ENCODE results near the gene YAP1.

YAP1 gene

GRCh38 chr11:102205805-102206204 lies 95.6 kb downstream of the YAP1 start (continued):
- TF ChIP-seq CSRNP3 (CRISPR knock-in tag; IDR thresholded peaks at IDR 0.05): no peak
- TF ChIP-seq ZFP30 (CRISPR knock-in tag; IDR thresholded peaks at IDR 0.05): no peak

GRCh38 chr11:102208835-102209234 lies 98.6 kb downstream of the YAP1 start:
- TF ChIP-seq ZNF565 (CRISPR knock-in tag; conservative IDR thresholded peaks at IDR 0.05; ENCODE audit: low read depth) (no peak), ZC3H10 (CRISPR knock-in tag; IDR thresholded peaks at IDR 0.05) (no peak), ZNF70 (CRISPR knock-in tag; IDR thresholded peaks at IDR 0.05) (no peak), BACH2 (CRISPR knock-in tag; IDR thresholded peaks at IDR 0.05; ENCODE audit: borderline replicate concordance) (no peak), ISL1 (CRISPR knock-in tag; IDR thresholded peaks at IDR 0.05) (no peak), CSDC2 (CRISPR knock-in tag; IDR thresholded peaks at IDR 0.05) (no peak), TOX (CRISPR knock-in tag; IDR thresholded peaks at IDR 0.05; ENCODE audit: borderline replicate concordance) (no peak)
- ATAC-seq: no peak

GRCh38 chr11:102214623-102215022 lies 104.4 kb downstream of the YAP1 start:
- no peak for ATAC-seq
- no peak for TF ChIP-seq CREB5 (CRISPR knock-in tag; IDR thresholded peaks at IDR 0.05; ENCODE audit: low read depth)
- no peak for TF ChIP-seq ZC3H10 (CRISPR knock-in tag; IDR thresholded peaks at IDR 0.05)
- no peak for TF ChIP-seq BACH2 (CRISPR knock-in tag; IDR thresholded peaks at IDR 0.05; ENCODE audit: borderline replicate concordance)
- no peak for TF ChIP-seq ZNF565 (CRISPR knock-in tag; conservative IDR thresholded peaks at IDR 0.05; ENCODE audit: low read depth)
- TF ChIP-seq POU6F1 (CRISPR knock-in tag; IDR thresholded peaks at IDR 0.05; ENCODE audit: borderline replicate concordance, low read depth): no peak
- TF ChIP-seq TCF4 (CRISPR knock-in tag; IDR thresholded peaks at IDR 0.05; ENCODE audit: borderline replicate concordance): no peak
- no peak for TF ChIP-seq RARB (CRISPR knock-in tag; IDR thresholded peaks at IDR 0.05)
- no peak for TF ChIP-seq TSHZ2 (CRISPR knock-in tag; IDR thresholded peaks at IDR 0.05)
- no peak for TF ChIP-seq ZNF8 (CRISPR knock-in tag; IDR thresholded peaks at IDR 0.05)
- TF ChIP-seq TOX (CRISPR knock-in tag; IDR thresholded peaks at IDR 0.05; ENCODE audit: borderline replicate concordance): no peak
- no peak for TF ChIP-seq ZFP3 (CRISPR knock-in tag; IDR thresholded peaks at IDR 0.05)
- TF ChIP-seq SNAI2 (CRISPR knock-in tag; IDR thresholded peaks at IDR 0.05): no peak
- TF ChIP-seq CSDC2 (CRISPR knock-in tag; IDR thresholded peaks at IDR 0.05): no peak
- TF ChIP-seq ISL1 (CRISPR knock-in tag; IDR thresholded peaks at IDR 0.05): no peak
- TF ChIP-seq ARNTL (CRISPR knock-in tag; IDR thresholded peaks at IDR 0.05; ENCODE audit: borderline replicate concordance, low read depth): no peak
- no peak for TF ChIP-seq PATZ1 (CRISPR knock-in tag; IDR thresholded peaks at IDR 0.05; ENCODE audit: borderline replicate concordance)
- no peak for TF ChIP-seq ESRRG (CRISPR knock-in tag; IDR thresholded peaks at IDR 0.05)
- TF ChIP-seq PPARA (CRISPR knock-in tag; IDR thresholded peaks at IDR 0.05; ENCODE audit: borderline replicate concordance): no peak
- TF ChIP-seq GLIS3 (CRISPR knock-in tag; IDR thresholded peaks at IDR 0.05): no peak

Data from SK-N-SH treated with all-trans-retinoic acid at 6 μM for 48 hours (cell line).